Gastroesophageal sphincter (tissue), 4 donors: ENCODE data around the gene DCTN1. TPM values are rescaled to one million over a fixed set of nuclear protein-coding genes. Genes with fewer than 3 reads are reported as not detected.
A peak's percentile ranks its signal among the peaks of the same experiment; 100 is the strongest.

ENCODE experiments used
- ATAC-seq: fragments of 150-250 bp; one replicate; pipeline ENCODE4 v1.9.1; 2016; ENCODE audit warnings: mild to moderate bottlenecking, moderate library complexity
- H3K27ac ChIP-seq, 4 donors: fragments of 200-600 bp; sonication (generic) in 3 of 4; 1 replicate in 3 of 4; 2 replicates in 1 of 4; pipeline ENCODE4 v1.5.1; 2016 to 2019
- H3K27me3 ChIP-seq: fragments of 200-600 bp; sonication (generic); one replicate; pipeline ENCODE4 v1.5.1; 2019
- H3K36me3 ChIP-seq, 2 donors: fragments of 200-600 bp; sonication (generic); one replicate each; pipeline ENCODE4 v1.5.1; 2019; ENCODE audit warnings: control low read depth in 1 of 2
- H3K4me1 ChIP-seq, 3 donors: fragments of 200-600 bp; sonication (generic); 1 replicate in 2 of 3; 2 replicates in 1 of 3; pipeline ENCODE4 v1.5.1; 2016 to 2019; ENCODE audit warnings: control low read depth in 2 of 3
- H3K4me3 ChIP-seq, 2 donors: fragments of 200-600 bp; sonication (generic); one replicate each; pipeline ENCODE4 v1.5.1; 2019; ENCODE audit warnings: mild to moderate bottlenecking in 1 of 2, moderate library complexity in 1 of 2
- H3K9me3 ChIP-seq, 3 donors: fragments of 200-600 bp; sonication (generic); one replicate each; pipeline ENCODE4 v1.5.1; 2017 to 2019; ENCODE audit warnings: control low read depth in 2 of 3
- CTCF ChIP-seq, 4 experiments: fragments of 200-600 bp in 2 of 4; fragments of 450-650 bp in 2 of 4; sonication (generic) in 1 of 4; IDR thresholded peaks; one replicate each; pipeline ENCODE4 v1.5.1; 2017 to 2019; ENCODE audit warnings: antibody characterized with exemption in 4 of 4, mild to moderate bottlenecking in 2 of 4, moderate library complexity in 2 of 4
- EP300 ChIP-seq: sonication (generic); formaldehyde crosslinking; IDR thresholded peaks from one replicate; pipeline ENCODE4 v1.6.1; 2017; ENCODE audit warnings: antibody characterized with exemption, mild to moderate bottlenecking
- POLR2A ChIP-seq, 2 donors: fragments of 450-650 bp; IDR thresholded peaks; one replicate each; pipeline ENCODE4 v1.6.1; 2017; ENCODE audit warnings: antibody characterized with exemption in 2 of 2, mild to moderate bottlenecking in 2 of 2, moderate library complexity in 1 of 2
- POLR2AphosphoS5 ChIP-seq: sonication (generic); formaldehyde crosslinking; IDR thresholded peaks from one replicate; pipeline ENCODE4 v1.6.1; 2017; ENCODE audit warnings: antibody characterized with exemption
- WGBS, 2 donors: methylation state at CpG; one replicate each; pipeline ENCODE4 v1.1.5; 2018; ENCODE audit warnings: low coverage in 1 of 2; 5-methylcytosine and 5-hydroxymethylcytosine counted together
- total RNA-seq, 4 donors: library from RNA; depleted of rRNA; stranded (reverse); fragments of >200 nt; gene quantifications; one replicate each; pipeline ENCODE4 v1.1.0, GENCODE V29; 2016

Gene DCTN1
- total RNA-seq, 4 donors from 2014 or later = 132 to 197 (median 170) TPM

- H3K4me1 ChIP-seq = peaks cover 0 to 48% (median 21%) of the 10 kb centered on the region in 3 donors
- TF ChIP-seq POLR2A (IDR thresholded peaks at IDR 0.05) (peak; percentile 35 to 61), CTCF (IDR thresholded peaks at IDR 0.05) (peak; percentile 89 to 97 (median 94)), EP300 (no peak), POLR2AphosphoS5 (peak; percentile 39)
- peak overlapping the region; percentile 68 to 87 for H3K4me3 ChIP-seq
- H3K27ac ChIP-seq = peak overlapping the region; percentile 88 to 95 (median 90)
- H3K36me3 ChIP-seq = no peaks in the 10 kb centered on the region
- 4 to 10% methylated on average over 5 of the region's 62 CpGs for WGBS, 2 donors
- H3K9me3 ChIP-seq = no peaks in the 10 kb centered on the region
- H3K27me3 ChIP-seq = no peaks in the 10 kb centered on the region
- peak; percentile 92 for ATAC-seq
Observed at GRCh38 chr2:74391580-74392448, 11.7 kb upstream of the DCTN1 start.

- Histone ChIP-seq H3K27me3 (no peaks in the 10 kb centered on the region), H3K9me3 (no peaks in the 10 kb centered on the region), H3K4me3 (peak overlapping the region; percentile 68 to 87), H3K27ac (peak overlapping the region; percentile 88 to 95 (median 90)), H3K4me1 (peaks cover 0 to 54% (median 21%) of the 10 kb centered on the region in 3 donors), H3K36me3 (no peaks in the 10 kb centered on the region)
- TF ChIP-seq CTCF (IDR thresholded peaks at IDR 0.05) (no peak), EP300 (no peak), POLR2A (IDR thresholded peaks at IDR 0.05) (no peak), POLR2AphosphoS5 (no peak)
- WGBS, 2 donors = 0% methylated on average over 1 of the region's 11 CpGs; no CpG with 5 or more reads in 1 of the 2 donors
- ATAC-seq = peak; percentile 47
Observed at GRCh38 chr2:74391209-74391579, 11.1 kb upstream of the DCTN1 start.

- no peak for TF ChIP-seq POLR2AphosphoS5
- no peak for TF ChIP-seq EP300
- no peak for TF ChIP-seq CTCF (IDR thresholded peaks at IDR 0.05)
- TF ChIP-seq POLR2A (IDR thresholded peaks at IDR 0.05) = no peak
- peaks cover 0 to 60% (median 21%) of the 10 kb centered on the region in 3 donors for H3K4me1 ChIP-seq
- H3K4me3 ChIP-seq = peak overlapping the region; percentile 68 to 87
- no peaks in the 10 kb centered on the region for H3K27me3 ChIP-seq
- H3K27ac ChIP-seq = no peak overlapping the region
- H3K9me3 ChIP-seq = no peaks in the 10 kb centered on the region
- H3K36me3 ChIP-seq = no peaks in the 10 kb centered on the region
- ATAC-seq = no peak
- WGBS, 2 donors = 51 to 56% methylated on average over 5 of the region's 5 CpGs
Observed at GRCh38 chr2:74390606-74391005, 10.5 kb upstream of the DCTN1 start.

- Histone ChIP-seq H3K27ac (peak overlapping the region in 2 of 4 donors; percentile 24 to 27), H3K36me3 (peaks cover 0 to 9% of the 10 kb centered on the region in 2 donors), H3K4me1 (peaks cover 0 to 90% (median 31%) of the 10 kb centered on the region in 3 donors), H3K4me3 (no peak overlapping the region), H3K27me3 (no peaks in the 10 kb centered on the region), H3K9me3 (no peaks in the 10 kb centered on the region)
- TF ChIP-seq CTCF (IDR thresholded peaks at IDR 0.05) (no peak), EP300 (no peak), POLR2AphosphoS5 (no peak), POLR2A (IDR thresholded peaks at IDR 0.05) (no peak)
- ATAC-seq = no peak
- WGBS, 2 donors = 63 to 67% methylated on average over 1 of the region's 1 CpG
Observed at GRCh38 chr2:74387346-74387745, 7.2 kb upstream of the DCTN1 start.
